HepG2 (cell line): ENCODE data around the gene B3GNT9. TPM values are rescaled to one million over a fixed set of nuclear protein-coding genes. Genes with fewer than 3 reads are reported as not detected.

Experiments used
- ETV5 ChIP-seq: IDR thresholded peaks from 2 replicates; pipeline ENCODE4 v1.6.1; 2018; ENCODE audit warnings: missing biosample characterization, missing genetic modification reagents, inconsistent platforms, borderline replicate concordance
- KDM2A ChIP-seq: sonication (generic); formaldehyde crosslinking; IDR thresholded peaks from 2 replicates; pipeline ENCODE4 v1.4.0; 2020; ENCODE audit warnings: low read depth, missing genetic modification reagents, borderline replicate concordance
- MTF1 ChIP-seq: sonication (generic); formaldehyde crosslinking; IDR thresholded peaks from 2 replicates; pipeline ENCODE4 v1.5.0; 2020; ENCODE audit warnings: missing genetic modification reagents
- MYPOP ChIP-seq: sonication (generic); formaldehyde crosslinking; IDR thresholded peaks from 2 replicates; pipeline ENCODE4 v1.8.1; 2023; ENCODE audit warnings: mild to moderate bottlenecking, moderate library complexity, missing genetic modification reagents
- PHB2 ChIP-seq: fragments of 450-650 bp; IDR thresholded peaks from 2 replicates; pipeline ENCODE4 v1.6.1; 2018; ENCODE audit not compliant: partially characterized antibody
- TEAD3 ChIP-seq: optimal IDR thresholded peaks from 2 replicates; pipeline ENCODE3; 2016; ENCODE audit warnings: borderline replicate concordance
- YEATS2 ChIP-seq: sonication (generic); formaldehyde crosslinking; IDR thresholded peaks from 2 replicates; pipeline ENCODE4 v1.4.0; 2020; ENCODE audit warnings: missing genetic modification reagents, borderline replicate concordance
- ZBTB7B ChIP-seq: sonication (generic); formaldehyde crosslinking; IDR thresholded peaks from 2 replicates; pipeline ENCODE4 v1.4.0; 2020; ENCODE audit warnings: missing genetic modification reagents
- ZFP36 ChIP-seq: fragments of 150-350 bp; IDR thresholded peaks from 2 replicates; pipeline ENCODE4 v1.6.1; 2018; ENCODE audit warnings: borderline replicate concordance, low read length, low read depth; ENCODE audit not compliant: partially characterized antibody
- ZFP41 ChIP-seq: sonication (generic); formaldehyde crosslinking; IDR thresholded peaks from 2 replicates; pipeline ENCODE4 v1.4.0; 2020; ENCODE audit warnings: mild to moderate bottlenecking, missing genetic modification reagents, borderline replicate concordance
- ZNF263 ChIP-seq: sonication (generic); formaldehyde crosslinking; IDR thresholded peaks from 2 replicates; pipeline ENCODE4 v1.4.0; 2020; ENCODE audit warnings: missing genetic modification reagents
- ZNF333 ChIP-seq: sonication (generic); formaldehyde crosslinking; IDR thresholded peaks from 2 replicates; pipeline ENCODE4 v1.4.0; 2020; ENCODE audit warnings: mild to moderate bottlenecking, missing genetic modification reagents, borderline replicate concordance
- ZNF337 ChIP-seq: sonication (generic); formaldehyde crosslinking; IDR thresholded peaks from 2 replicates; pipeline ENCODE4 v1.5.1; 2020; ENCODE audit warnings: missing genetic modification reagents, low read depth, mild to moderate bottlenecking, borderline replicate concordance
- ZNF441 ChIP-seq: sonication (generic); formaldehyde crosslinking; IDR thresholded peaks from 2 replicates; pipeline ENCODE4 v1.7.0; 2021; ENCODE audit warnings: missing genetic modification reagents, borderline replicate concordance
- ZNF724P ChIP-seq: sonication (generic); formaldehyde crosslinking; IDR thresholded peaks from 2 replicates; pipeline ENCODE4 v1.8.0; 2022; ENCODE audit warnings: missing genetic modification reagents, borderline replicate concordance
- ZNF761 ChIP-seq: sonication (generic); formaldehyde crosslinking; conservative IDR thresholded peaks from 2 replicates; pipeline ENCODE4 v1.4.0; 2020; ENCODE audit warnings: mild to moderate bottlenecking, missing genetic modification reagents
- ZSCAN21 ChIP-seq: sonication (generic); formaldehyde crosslinking; IDR thresholded peaks from 2 replicates; pipeline ENCODE4 v1.8.0; 2022; ENCODE audit warnings: mild to moderate bottlenecking, missing genetic modification reagents, moderate library complexity, borderline replicate concordance
- ZSCAN9 ChIP-seq: IDR thresholded peaks from 2 replicates; pipeline ENCODE4 v1.6.1; 2016; ENCODE audit warnings: borderline replicate concordance
- polyA plus RNA-seq, 8 experiments: library from polyadenylated mRNA; depleted of rRNA in 3 of 8; stranded (reverse) in 7 of 8; unstranded in 1 of 8; fragments of >200 nt; fragmentation: Illumina TruSeq in 4 of 8; extraction: Trizol in 4 of 8; gene quantifications; 2 replicates each; pipeline versions ENCODE4 v1.2.1 to v1.2.3, GENCODE V29; 2011 to 2016; ENCODE audit warnings: low read depth in 4 of 8, missing spikeins in 1 of 8, mixed read lengths in 1 of 8; ENCODE audit not compliant: insufficient read depth in 1 of 8
- total RNA-seq, 5 experiments: library from RNA; depleted of rRNA; stranded (reverse); fragments of >200 nt; fragmentation: Illumina TruSeq; extraction: Trizol; gene quantifications; 2 replicates each; pipeline ENCODE4 v1.2.3, GENCODE V29; 2016; ENCODE audit warnings: low read depth in 1 of 5
- TF ChIP-seq, protein P1 (sequence below): IDR thresholded peaks from 2 replicates; pipeline ENCODE4 v1.6.1; 2018; ENCODE audit warnings: missing genetic modification reagents, mild to moderate bottlenecking, missing compliant biosample characterization
- TF ChIP-seq, protein P2 (sequence below): sonication (generic); formaldehyde crosslinking; IDR thresholded peaks from 2 replicates; pipeline ENCODE4 v1.4.0; 2020; ENCODE audit warnings: missing genetic modification reagents

B3GNT9 gene
- total and polyA plus RNA-seq, 2 of the 13 experiments (the other 11 are each of a cell fraction or from before 2014, with no cell fraction given), result 1.5 to 3.1 TPM

- TF ChIP-seq ZFP36, result no peak
- no peak for TF ChIP-seq PHB2
- peak; percentile 72; the same call in 1 of the 2 replicates for TF ChIP-seq ZBTB7B (CRISPR knock-in tag)
- peak; percentile 66 for TF ChIP-seq ZNF333 (CRISPR knock-in tag)
- TF ChIP-seq YEATS2, result peak; percentile 66
- TF ChIP-seq MYPOP (CRISPR knock-in tag), result peak; percentile 96; the same call in 1 of the 2 replicates
- TF ChIP-seq, protein P1, sequence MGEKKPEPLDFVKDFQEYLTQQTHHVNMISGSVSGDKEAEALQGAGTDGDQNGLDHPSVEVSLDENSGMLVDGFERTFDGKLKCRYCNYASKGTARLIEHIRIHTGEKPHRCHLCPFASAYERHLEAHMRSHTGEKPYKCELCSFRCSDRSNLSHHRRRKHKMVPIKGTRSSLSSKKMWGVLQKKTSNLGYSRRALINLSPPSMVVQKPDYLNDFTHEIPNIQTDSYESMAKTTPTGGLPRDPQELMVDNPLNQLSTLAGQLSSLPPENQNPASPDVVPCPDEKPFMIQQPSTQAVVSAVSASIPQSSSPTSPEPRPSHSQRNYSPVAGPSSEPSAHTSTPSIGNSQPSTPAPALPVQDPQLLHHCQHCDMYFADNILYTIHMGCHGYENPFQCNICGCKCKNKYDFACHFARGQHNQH (CRISPR knock-in tag), result peak; percentile 86
- peak; percentile 96 for TF ChIP-seq KDM2A (CRISPR knock-in tag)
- peak; percentile 84; the same call in 1 of the 2 replicates for TF ChIP-seq ZNF337 (CRISPR knock-in tag)
- TF ChIP-seq ZNF724P (CRISPR knock-in tag), result peak; percentile 91
- TF ChIP-seq ETV5 (CRISPR knock-in tag), result peak; percentile 96
- peak; percentile 82; the same call in 1 of the 2 replicates for TF ChIP-seq ZSCAN9
- TF ChIP-seq ZSCAN21 (CRISPR knock-in tag), result peak; percentile 98
- no peak for TF ChIP-seq MTF1 (CRISPR knock-in tag)
- peak; percentile 87; the same call in 1 of the 2 replicates for TF ChIP-seq ZNF441 (CRISPR knock-in tag)
- peak; percentile 97 for TF ChIP-seq ZFP41 (CRISPR knock-in tag)
- TF ChIP-seq TEAD3 (CRISPR knock-in tag), result peak; percentile 62
- TF ChIP-seq ZNF263 (CRISPR knock-in tag), result peak; percentile 68
- TF ChIP-seq, protein P2, sequence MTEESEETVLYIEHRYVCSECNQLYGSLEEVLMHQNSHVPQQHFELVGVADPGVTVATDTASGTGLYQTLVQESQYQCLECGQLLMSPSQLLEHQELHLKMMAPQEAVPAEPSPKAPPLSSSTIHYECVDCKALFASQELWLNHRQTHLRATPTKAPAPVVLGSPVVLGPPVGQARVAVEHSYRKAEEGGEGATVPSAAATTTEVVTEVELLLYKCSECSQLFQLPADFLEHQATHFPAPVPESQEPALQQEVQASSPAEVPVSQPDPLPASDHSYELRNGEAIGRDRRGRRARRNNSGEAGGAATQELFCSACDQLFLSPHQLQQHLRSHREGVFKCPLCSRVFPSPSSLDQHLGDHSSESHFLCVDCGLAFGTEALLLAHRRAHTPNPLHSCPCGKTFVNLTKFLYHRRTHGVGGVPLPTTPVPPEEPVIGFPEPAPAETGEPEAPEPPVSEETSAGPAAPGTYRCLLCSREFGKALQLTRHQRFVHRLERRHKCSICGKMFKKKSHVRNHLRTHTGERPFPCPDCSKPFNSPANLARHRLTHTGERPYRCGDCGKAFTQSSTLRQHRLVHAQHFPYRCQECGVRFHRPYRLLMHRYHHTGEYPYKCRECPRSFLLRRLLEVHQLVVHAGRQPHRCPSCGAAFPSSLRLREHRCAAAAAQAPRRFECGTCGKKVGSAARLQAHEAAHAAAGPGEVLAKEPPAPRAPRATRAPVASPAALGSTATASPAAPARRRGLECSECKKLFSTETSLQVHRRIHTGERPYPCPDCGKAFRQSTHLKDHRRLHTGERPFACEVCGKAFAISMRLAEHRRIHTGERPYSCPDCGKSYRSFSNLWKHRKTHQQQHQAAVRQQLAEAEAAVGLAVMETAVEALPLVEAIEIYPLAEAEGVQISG (CRISPR knock-in tag), result peak; percentile 87; the same call in 1 of the 2 replicates
- peak; percentile 82 for TF ChIP-seq ZNF761 (CRISPR knock-in tag)
Measured at GRCh38 chr16:67173808-67174705, 23.3 kb upstream of the B3GNT9 start (continued).
